HUES64 (cell line): Measurements from ENCODE around the gene MKI67. TPM values are rescaled to one million over a fixed set of nuclear protein-coding genes. Genes with fewer than 3 reads are reported as not detected.
"Not testable (repeated sequence)": the region's sequence is repeated elsewhere in the genome, so short reads cannot be mapped to it uniquely, and the experiment has no call there.

Experiments used
- H3K27ac ChIP-seq: 2 replicates; pipeline ENCODE4 v1.7.0; 2013; ENCODE audit warnings: low read depth, low read length, inconsistent platforms
- H3K27me3 ChIP-seq: 2 replicates; pipeline ENCODE4 v1.6.1; 2013; ENCODE audit warnings: mild to moderate bottlenecking, low read length; ENCODE audit not compliant: insufficient read depth
- H3K36me3 ChIP-seq: 2 replicates; pipeline ENCODE4 v1.6.1; 2013; ENCODE audit warnings: mild to moderate bottlenecking, low read length; ENCODE audit not compliant: insufficient read depth
- H3K4me1 ChIP-seq: 2 replicates; pipeline ENCODE4 v1.6.1; 2013; ENCODE audit warnings: mild to moderate bottlenecking, low read length, moderate library complexity; ENCODE audit not compliant: insufficient read depth
- H3K4me3 ChIP-seq: 2 replicates; pipeline ENCODE4 v1.5.1; 2013; ENCODE audit warnings: mild to moderate bottlenecking, low read length, moderate library complexity
- H3K9ac ChIP-seq: 2 replicates; pipeline ENCODE4 v1.6.1; 2013; ENCODE audit warnings: mild to moderate bottlenecking, low read depth, low read length
- H3K9me3 ChIP-seq: 2 replicates; pipeline ENCODE4 v1.6.1; 2013; ENCODE audit warnings: low read depth, low read length; ENCODE audit not compliant: insufficient read depth
- WGBS: fragments of 150-250, 120-280 bp; methylation state at CpG from one replicate; pipeline ENCODE4 v1.1.7; 2013; ENCODE audit warnings: missing lambda C conversion rate; 5-methylcytosine and 5-hydroxymethylcytosine counted together
- polyA plus RNA-seq, 2 experiments: library from polyadenylated mRNA; stranded (reverse); fragments of 50-300 nt; gene quantifications; one replicate each; pipeline ENCODE4 v1.2.3, GENCODE V29; 2013

Gene MKI67, protein sequence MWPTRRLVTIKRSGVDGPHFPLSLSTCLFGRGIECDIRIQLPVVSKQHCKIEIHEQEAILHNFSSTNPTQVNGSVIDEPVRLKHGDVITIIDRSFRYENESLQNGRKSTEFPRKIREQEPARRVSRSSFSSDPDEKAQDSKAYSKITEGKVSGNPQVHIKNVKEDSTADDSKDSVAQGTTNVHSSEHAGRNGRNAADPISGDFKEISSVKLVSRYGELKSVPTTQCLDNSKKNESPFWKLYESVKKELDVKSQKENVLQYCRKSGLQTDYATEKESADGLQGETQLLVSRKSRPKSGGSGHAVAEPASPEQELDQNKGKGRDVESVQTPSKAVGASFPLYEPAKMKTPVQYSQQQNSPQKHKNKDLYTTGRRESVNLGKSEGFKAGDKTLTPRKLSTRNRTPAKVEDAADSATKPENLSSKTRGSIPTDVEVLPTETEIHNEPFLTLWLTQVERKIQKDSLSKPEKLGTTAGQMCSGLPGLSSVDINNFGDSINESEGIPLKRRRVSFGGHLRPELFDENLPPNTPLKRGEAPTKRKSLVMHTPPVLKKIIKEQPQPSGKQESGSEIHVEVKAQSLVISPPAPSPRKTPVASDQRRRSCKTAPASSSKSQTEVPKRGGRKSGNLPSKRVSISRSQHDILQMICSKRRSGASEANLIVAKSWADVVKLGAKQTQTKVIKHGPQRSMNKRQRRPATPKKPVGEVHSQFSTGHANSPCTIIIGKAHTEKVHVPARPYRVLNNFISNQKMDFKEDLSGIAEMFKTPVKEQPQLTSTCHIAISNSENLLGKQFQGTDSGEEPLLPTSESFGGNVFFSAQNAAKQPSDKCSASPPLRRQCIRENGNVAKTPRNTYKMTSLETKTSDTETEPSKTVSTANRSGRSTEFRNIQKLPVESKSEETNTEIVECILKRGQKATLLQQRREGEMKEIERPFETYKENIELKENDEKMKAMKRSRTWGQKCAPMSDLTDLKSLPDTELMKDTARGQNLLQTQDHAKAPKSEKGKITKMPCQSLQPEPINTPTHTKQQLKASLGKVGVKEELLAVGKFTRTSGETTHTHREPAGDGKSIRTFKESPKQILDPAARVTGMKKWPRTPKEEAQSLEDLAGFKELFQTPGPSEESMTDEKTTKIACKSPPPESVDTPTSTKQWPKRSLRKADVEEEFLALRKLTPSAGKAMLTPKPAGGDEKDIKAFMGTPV (N-terminal part only)
- 31.3 TPM for polyA plus RNA-seq (2013, experiment 1 of 2)
- 43.7 TPM for polyA plus RNA-seq (2013, experiment 2 of 2)

DNA sequence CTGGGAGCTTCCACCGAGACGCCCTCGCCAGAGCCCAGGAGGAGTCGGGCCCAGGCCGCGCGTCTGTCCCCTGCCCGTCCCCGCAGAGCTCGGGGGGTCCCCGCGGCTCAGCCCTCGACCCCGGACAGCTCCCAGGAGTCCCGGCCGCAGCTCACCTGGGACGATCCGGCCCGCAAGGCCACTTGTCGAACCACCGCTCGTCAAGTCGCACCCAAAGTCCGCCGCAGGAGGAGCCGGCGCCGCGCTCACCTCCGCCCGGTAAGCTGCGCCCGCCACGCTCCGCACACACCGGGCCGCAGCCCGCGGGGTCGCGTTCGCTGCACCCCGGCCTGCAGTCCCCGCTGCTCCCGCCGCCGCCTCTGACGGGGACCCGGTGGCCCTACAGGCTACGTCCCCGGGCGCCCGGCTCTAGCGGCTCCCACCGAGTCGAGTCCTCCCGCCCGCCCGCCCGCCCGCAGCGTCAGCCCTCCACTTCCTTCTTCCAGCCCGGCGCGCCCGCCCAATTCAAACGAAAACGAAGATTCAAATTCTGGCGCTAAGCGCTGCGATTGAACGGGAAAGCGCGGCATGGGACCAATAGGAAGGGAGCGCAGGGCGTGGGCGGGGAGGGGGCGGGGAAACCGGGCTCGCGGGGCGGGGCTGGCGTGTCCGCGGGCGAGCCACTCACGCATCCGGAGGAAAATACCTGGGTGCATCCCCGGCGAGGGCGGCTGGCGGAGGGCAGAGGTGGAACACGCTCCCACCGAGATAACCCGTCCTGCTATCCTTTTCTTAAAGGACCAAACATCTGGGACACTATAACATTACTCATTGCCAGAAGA is at the start of gene MKI67:
TSS of gene MKI67 (minus strand) at position 480 of the 821 bp plus-strand sequence. CDS start 756 bp downstream, outside the sequence.
- Histone ChIP-seq H3K27ac (no peak within 1 kb of the TSS), H3K27me3 (peaks cover 5% of the 10 kb centered on the region; the same call in 1 of the 2 replicates), H3K36me3 (peaks cover 24% of the 10 kb centered on the region), H3K4me3 (peak within 1 kb of the TSS; percentile 95), H3K9ac (peak within 1 kb of the TSS; percentile 90), H3K4me1 (peaks cover 9% of the 10 kb centered on the region), H3K9me3 (no peaks in the 10 kb centered on the region)
- WGBS, result under 1% methylated on average over 94 of the region's 95 CpGs

DNA sequence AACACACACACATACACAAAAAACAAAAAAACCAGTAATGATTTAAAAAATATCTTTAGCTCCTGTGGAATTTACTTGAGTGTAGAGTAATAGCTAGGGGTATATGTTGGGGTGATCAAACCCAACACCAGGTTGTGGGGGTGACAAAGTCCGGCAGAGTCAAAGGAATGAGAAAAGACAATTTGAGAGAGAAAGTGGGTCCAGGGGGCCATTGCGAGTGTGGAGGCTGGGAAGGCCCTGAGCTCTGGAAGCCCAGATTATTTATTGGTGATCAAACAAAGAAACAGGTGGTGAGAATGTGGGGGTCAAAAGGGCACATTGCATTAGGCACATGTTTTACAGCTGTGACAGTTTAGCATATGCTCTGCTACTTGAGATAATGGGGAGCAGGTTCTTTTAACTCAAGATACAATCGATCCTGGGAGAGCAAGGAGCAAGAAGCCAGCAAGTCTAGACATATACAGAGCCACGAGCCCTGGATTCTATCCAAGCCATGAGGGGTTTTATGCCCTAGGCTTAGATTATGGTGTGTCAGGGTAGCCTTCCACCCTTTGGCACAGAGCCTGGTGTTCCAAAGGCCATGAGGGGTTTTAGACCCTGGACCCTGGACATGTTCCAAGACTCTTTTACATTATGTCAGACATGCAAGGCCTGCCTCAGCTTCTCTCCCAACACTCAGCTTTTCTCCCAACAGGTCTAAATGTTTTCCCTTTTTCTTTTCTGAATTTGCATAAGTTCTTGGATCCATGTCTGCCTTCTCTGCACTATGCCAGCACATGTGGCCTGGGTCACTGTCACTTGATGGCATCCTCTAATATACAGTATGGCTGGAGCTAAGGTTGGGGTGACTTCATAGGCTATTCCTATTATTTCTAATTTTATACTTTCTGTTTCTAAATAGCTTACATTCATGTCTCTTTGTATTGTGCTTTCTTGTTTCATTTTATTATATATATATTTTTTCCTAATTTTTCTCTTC is 48.6 kb upstream of the MKI67 start:
- WGBS, result 92% methylated on average over 4 of the region's 4 CpGs
- Histone ChIP-seq H3K9ac (no peak overlapping the region), H3K9me3 (peaks cover 34% of the 10 kb centered on the region), H3K27me3 (no peaks in the 10 kb centered on the region), H3K4me1 (peaks cover 4% of the 10 kb centered on the region; the same call in 1 of the 2 replicates), H3K4me3 (no peak overlapping the region), H3K27ac (no peak overlapping the region), H3K36me3 (no peaks in the 10 kb centered on the region)

DNA sequence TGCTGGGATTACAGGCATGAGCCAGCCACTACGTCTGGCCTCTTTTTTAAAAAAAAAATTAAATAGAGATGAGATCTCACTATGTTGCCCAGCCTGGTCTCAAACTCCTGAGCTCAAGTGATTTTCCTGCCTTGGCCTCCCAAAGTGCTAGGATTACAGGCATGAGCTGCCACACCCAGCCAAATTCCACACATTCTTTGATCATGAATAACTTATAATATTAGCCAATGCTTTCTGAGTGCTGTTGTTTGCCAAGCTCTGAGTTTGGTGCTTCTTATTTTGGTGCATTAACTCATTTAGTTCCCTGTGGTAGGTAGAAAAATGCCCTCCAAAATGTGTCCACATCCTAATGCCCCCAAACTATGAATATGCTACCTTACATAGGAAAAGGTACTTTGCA is 47.2 kb upstream of the MKI67 start:
- WGBS, result 100% methylated on average over 1 of the region's 1 CpG

DNA sequence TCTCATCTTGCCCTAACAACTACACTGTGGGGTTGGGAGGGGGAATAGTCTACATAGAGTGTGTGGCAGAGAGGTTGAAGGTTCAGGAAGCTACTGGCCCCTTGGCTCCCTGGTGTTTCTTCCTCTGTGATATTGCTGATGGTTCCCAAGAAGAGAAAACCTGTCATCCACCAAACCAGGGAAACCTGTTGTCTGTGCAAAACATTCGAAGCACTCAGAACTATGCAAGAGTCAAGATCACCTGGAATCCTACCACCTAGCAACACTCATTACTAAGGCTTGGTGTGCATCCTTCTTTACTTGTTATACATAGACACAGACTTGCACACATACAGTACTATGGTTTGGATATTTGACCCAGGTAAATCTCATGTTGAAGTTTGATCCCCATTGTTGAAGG is 46.5 kb upstream of the MKI67 start:
- H3K9me3 ChIP-seq, result peaks cover 34% of the 10 kb centered on the region
- no peak overlapping the region for H3K9ac ChIP-seq
- H3K36me3 ChIP-seq, result no peaks in the 10 kb centered on the region
- H3K27me3 ChIP-seq, result no peaks in the 10 kb centered on the region
- no peak overlapping the region for H3K27ac ChIP-seq
- H3K4me3 ChIP-seq, result no peak overlapping the region
- 87% methylated on average over 1 of the region's 1 CpG for WGBS
- H3K4me1 ChIP-seq, result no peaks in the 10 kb centered on the region

More for the DNA sequence above, 47.2 kb upstream of the MKI67 start:
- H3K9ac ChIP-seq, result no peak overlapping the region
- H3K4me1 ChIP-seq, result peaks cover 4% of the 10 kb centered on the region; the same call in 1 of the 2 replicates
- H3K36me3 ChIP-seq, result no peaks in the 10 kb centered on the region
- peaks cover 34% of the 10 kb centered on the region for H3K9me3 ChIP-seq
- no peak overlapping the region for H3K27ac ChIP-seq
- H3K4me3 ChIP-seq, result no peak overlapping the region
- H3K27me3 ChIP-seq, result no peaks in the 10 kb centered on the region

DNA sequence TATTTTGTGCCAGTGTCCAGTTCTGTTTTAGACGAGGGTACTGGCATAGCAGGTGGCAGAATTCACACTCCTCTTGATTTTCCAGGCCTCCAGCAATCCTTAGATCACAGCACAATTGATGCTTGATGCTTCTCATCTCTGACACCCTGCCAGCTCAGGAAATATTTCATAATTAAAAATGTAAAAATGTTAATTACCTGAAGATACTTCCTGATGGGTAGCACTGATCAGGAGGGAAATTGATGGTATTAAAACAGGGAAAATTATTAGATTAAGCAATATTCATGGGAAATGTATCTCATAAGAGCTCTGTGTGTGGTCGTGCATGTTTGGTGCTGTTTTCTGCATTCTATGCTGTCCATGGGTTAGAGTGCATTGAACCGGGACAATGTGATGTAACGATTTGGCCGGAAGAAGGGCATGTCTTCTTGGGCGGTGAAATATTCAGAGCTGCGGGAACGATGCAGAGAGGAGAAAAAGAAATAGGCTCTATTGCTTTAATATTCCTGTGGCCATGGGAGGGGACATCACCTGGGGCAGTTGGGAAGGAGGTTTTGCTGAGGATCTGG is 43.7 kb upstream of the MKI67 start:
- Histone ChIP-seq H3K9ac (no peak overlapping the region), H3K4me3 (no peak overlapping the region), H3K27ac (no peak overlapping the region), H3K4me1 (peaks cover 13% of the 10 kb centered on the region; the same call in 1 of the 2 replicates), H3K9me3 (peaks cover 17% of the 10 kb centered on the region), H3K27me3 (no peaks in the 10 kb centered on the region), H3K36me3 (no peaks in the 10 kb centered on the region)
- WGBS, result 90% methylated on average over 8 of the region's 8 CpGs

DNA sequence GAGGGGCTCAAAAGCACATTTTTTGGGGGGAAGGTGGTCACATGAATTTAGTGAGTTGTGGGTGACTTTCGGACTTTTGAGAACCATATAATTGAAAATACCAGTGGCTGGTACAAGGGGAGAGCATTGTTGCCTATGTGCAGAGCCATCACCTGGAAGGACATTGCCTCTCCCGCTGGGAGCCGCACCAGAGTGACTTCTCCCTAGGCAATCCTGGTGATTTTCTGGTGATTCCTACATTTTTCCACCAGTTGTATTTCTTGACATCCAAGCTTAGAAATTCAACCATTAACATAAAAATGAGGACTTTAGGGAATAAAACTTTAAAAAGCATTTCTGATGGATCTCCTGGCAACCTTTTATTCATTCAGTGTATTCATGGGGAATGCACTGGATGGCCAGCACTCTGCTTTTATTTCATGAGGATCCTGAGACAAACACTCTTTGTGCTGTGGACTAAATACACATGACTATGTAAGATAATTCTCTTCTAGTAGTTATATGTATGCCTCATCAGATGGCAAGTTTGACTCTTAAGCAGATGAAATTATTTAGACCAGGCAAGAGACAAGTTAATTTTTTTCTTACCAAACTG is 41.8 kb upstream of the MKI67 start:
- Histone ChIP-seq H3K27me3 (no peaks in the 10 kb centered on the region), H3K9ac (no peak overlapping the region), H3K9me3 (peaks cover 2% of the 10 kb centered on the region; the same call in 1 of the 2 replicates), H3K4me1 (peaks cover 13% of the 10 kb centered on the region; the same call in 1 of the 2 replicates), H3K4me3 (no peak overlapping the region), H3K36me3 (no peaks in the 10 kb centered on the region), H3K27ac (no peak overlapping the region)
- 98% methylated on average over 3 of the region's 3 CpGs for WGBS

DNA sequence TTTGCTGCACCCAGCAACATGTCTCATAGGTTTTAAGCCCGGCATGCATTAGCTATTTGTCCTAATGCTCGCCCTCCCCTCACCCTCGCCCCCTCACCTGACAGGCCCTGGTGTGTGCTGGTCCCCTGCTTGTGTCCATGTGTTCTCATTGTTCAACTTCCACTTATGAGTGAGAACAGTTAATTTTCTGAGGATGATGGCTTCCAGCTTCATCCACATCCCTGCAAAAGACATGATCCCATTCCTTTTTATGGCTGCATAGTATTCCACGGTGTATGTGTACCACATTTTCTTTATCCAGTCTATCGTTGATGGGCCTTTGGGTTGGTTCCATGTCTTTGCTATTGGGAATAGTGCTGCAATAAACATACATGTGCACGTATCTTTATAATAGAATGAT is 40.9 kb upstream of the MKI67 start:
- not testable (repeated sequence) for H3K9me3 ChIP-seq, H3K27me3 ChIP-seq, H3K36me3 ChIP-seq, H3K27ac ChIP-seq, H3K4me3 ChIP-seq, H3K9ac ChIP-seq
- H3K4me1 ChIP-seq, result peaks cover 13% of the 10 kb centered on the region; the same call in 1 of the 2 replicates
- 98% methylated on average over 5 of the region's 6 CpGs for WGBS

DNA sequence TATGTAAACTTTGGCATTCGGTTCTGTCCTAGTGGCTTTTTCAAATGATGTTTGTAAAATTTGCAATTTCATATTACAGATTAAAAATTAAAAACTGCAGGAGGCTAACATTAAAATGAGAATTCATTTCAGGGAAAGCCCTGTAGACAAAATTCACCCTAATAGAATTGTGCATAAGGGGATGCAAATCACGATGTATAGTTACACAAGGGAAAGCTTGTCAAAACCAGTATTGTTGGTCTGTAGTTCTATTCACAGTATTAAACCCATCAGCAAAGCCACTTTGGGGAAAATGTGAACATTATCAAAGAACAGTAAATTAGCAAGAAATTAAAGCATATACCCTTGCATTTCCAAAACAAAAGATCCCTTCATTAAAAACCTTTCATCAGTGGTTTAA is 39.9 kb upstream of the MKI67 start:
- no peaks in the 10 kb centered on the region for H3K27me3 ChIP-seq
- H3K36me3 ChIP-seq, result no peaks in the 10 kb centered on the region
- WGBS, result 92% methylated on average over 2 of the region's 2 CpGs
- no peak overlapping the region for H3K9ac ChIP-seq
- H3K4me1 ChIP-seq, result peaks cover 13% of the 10 kb centered on the region; the same call in 1 of the 2 replicates
- H3K9me3 ChIP-seq, result no peaks in the 10 kb centered on the region
- no peak overlapping the region for H3K27ac ChIP-seq
- H3K4me3 ChIP-seq, result no peak overlapping the region

DNA sequence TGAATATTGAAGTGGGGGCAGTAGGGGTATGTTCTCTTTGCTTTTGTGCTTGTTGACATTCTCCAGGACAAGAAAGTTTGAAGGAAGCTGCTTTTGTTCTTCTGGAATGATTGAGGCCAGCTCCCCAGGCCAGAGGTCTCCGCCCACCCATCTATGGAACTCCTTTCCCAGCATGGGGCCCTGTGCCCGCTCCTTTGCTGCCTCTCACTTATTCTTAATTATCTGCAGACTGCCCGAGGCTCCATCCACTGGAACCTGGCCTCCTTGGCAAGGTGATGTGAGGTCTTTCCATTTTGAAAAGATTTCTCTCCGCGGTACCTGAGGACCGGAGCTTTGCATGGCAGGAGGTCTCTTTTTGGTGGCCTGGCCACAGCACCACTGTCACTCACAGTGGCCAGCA is 39.3 kb upstream of the MKI67 start:
- WGBS, result 36% methylated on average over 6 of the region's 6 CpGs
- Histone ChIP-seq H3K36me3 (no peaks in the 10 kb centered on the region), H3K9ac (no peak overlapping the region), H3K9me3 (no peaks in the 10 kb centered on the region), H3K4me1 (peaks cover 13% of the 10 kb centered on the region; the same call in 1 of the 2 replicates), H3K27me3 (no peaks in the 10 kb centered on the region), H3K27ac (no peak overlapping the region), H3K4me3 (no peak overlapping the region)
